Sigmoid colon (tissue), 7 donors: Measurements from ENCODE around the gene RCL1. TPM values are rescaled to one million over a fixed set of nuclear protein-coding genes. Genes with fewer than 3 reads are reported as not detected.

ENCODE experiments used
- DNase-seq: peaks from one replicate; pipeline ENCODE4 v3.0.0-alpha.2; 2019
- H3K27ac ChIP-seq, 4 donors: fragments of 200-600 bp; sonication (generic); one replicate each; pipeline ENCODE4 v1.5.1; 2016 to 2019; ENCODE audit warnings: mild to moderate bottlenecking in 1 of 4
- H3K27me3 ChIP-seq, 3 donors: fragments of 200-600 bp; sonication (generic); one replicate each; pipeline ENCODE4 v1.5.1; 2019; ENCODE audit warnings: mild to moderate bottlenecking in 1 of 3
- H3K36me3 ChIP-seq, 4 donors: fragments of 200-600 bp; sonication (generic); one replicate each; pipeline ENCODE4 v1.5.1; 2016 to 2019
- H3K4me1 ChIP-seq, 4 donors: fragments of 200-600 bp; sonication (generic); one replicate each; pipeline ENCODE4 v1.5.1; 2017 to 2019
- H3K4me3 ChIP-seq, 4 donors: fragments of 200-600 bp; sonication (generic); one replicate each; pipeline ENCODE4 v1.5.1; 2017 to 2019; ENCODE audit warnings: mild to moderate bottlenecking in 2 of 4, moderate library complexity in 1 of 4
- H3K9me3 ChIP-seq, 4 donors: fragments of 200-600 bp in 3 of 4; sonication (generic) in 3 of 4; one replicate each; pipeline versions ENCODE4 v1.5.1 to v1.6.1; 2013 to 2019
- EP300 ChIP-seq, 4 donors: sonication (generic); formaldehyde crosslinking; IDR thresholded peaks; one replicate each; pipeline ENCODE4 v1.6.1; 2017; ENCODE audit warnings: antibody characterized with exemption in 4 of 4
- POLR2A ChIP-seq, 2 donors: fragments of 450-650 bp; IDR thresholded peaks; one replicate each; pipeline ENCODE4 v1.6.1; 2016; ENCODE audit warnings: antibody characterized with exemption in 2 of 2, mild to moderate bottlenecking in 2 of 2, moderate library complexity in 2 of 2
- POLR2AphosphoS5 ChIP-seq, 4 donors: sonication (generic); formaldehyde crosslinking; IDR thresholded peaks; one replicate each; pipeline ENCODE4 v1.6.1; 2017; ENCODE audit warnings: antibody characterized with exemption in 4 of 4
- WGBS, 2 donors: extraction: QIAGEN DNeasy Blood & Tissue Kit; methylation state at CpG; one replicate each; pipeline ENCODE4 v1.1.7; 2013; 5-methylcytosine and 5-hydroxymethylcytosine counted together
- intact Hi-C: fragments of 100-400 bp; cut with DNase I; formaldehyde crosslinking; loops from one replicate; pipeline ENCODE4 v1.15.1; 2023
- polyA plus RNA-seq, 3 donors: library from polyadenylated mRNA; stranded (reverse); fragments of 200-250 nt; gene quantifications; one replicate each; pipeline ENCODE4 v1.2.3, GENCODE V29; 2013
- total RNA-seq, 4 donors: library from RNA; depleted of rRNA; stranded (reverse); fragments of >200 nt; gene quantifications; one replicate each; pipeline ENCODE4 v1.1.0, GENCODE V29; 2016
- TF ChIP-seq, protein P1 (sequence below), 4 experiments: fragments of 450-650 bp in 3 of 4; fragments of 200-600 bp in 1 of 4; IDR thresholded peaks; one replicate each; pipeline ENCODE4 v1.5.1; 2016 to 2019; ENCODE audit warnings: antibody characterized with exemption in 4 of 4, mild to moderate bottlenecking in 3 of 4, moderate library complexity in 2 of 4
- donor health status: healthy with polysubstance abuse.
- donor health status: Bipolar disorder and iron deficiency.
- donor health status: healthy.

The RCL1 gene
- total and polyA plus RNA-seq, 7 donors, result 5.1 to 24.1 (median 19.7) TPM

DNA sequence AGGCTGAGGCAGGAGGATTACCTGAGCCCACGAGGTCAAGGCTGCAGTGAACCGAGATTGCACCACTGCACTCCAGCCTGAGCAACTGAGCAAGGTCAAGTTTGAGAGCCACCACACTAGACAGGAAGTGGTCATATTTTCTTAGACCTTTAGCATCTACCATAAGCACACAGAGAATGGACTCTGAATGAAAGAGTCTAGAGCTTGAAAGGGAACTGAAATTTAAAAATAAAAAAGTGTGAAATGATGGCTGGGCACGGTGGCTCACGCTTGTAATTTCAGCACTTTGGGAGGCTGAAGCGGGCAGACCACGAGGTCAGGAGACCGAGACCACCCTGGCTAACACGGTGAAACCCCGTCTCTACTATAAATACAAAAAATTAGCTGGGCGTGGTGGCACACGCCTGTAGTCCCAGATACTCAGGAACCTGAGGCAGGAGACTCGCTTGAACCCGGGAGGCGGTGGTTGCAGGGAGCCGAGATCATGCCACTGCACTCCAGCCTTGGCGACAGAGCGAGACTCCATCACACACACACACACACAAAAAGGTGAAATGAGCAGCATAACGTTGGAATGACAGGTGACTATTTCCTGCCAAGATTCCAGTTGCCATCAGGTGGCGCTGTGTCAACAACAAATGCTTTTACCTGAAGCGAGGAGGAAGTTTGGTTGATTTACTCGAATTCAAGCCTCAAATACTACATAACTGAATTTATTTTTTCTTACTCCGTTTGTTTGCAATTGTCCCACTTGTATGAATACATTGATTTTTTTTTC lies 30.4 kb upstream of the RCL1 start:
- Histone ChIP-seq H3K4me3 (peak overlapping the region in 2 of 4 donors; percentile 4 to 10), H3K27ac (peak overlapping the region in 2 of 4 donors; percentile 2 to 46), H3K36me3 (no peaks in the 10 kb centered on the region), H3K4me1 (peaks cover 0 to 8% (median 5%) of the 10 kb centered on the region in 4 donors), H3K9me3 (no peaks in the 10 kb centered on the region), H3K27me3 (peaks cover 0 to 12% (median 0%) of the 10 kb centered on the region in 3 donors)
- intact Hi-C loops, result loop anchor here (2.0 to 5.0 kb wide), 3 partner anchors 35 to 830 kb away; no protein-coding TSS in a partner anchor
- no peak for TF ChIP-seq POLR2AphosphoS5 (IDR thresholded peaks at IDR 0.05)
- TF ChIP-seq, protein P1, sequence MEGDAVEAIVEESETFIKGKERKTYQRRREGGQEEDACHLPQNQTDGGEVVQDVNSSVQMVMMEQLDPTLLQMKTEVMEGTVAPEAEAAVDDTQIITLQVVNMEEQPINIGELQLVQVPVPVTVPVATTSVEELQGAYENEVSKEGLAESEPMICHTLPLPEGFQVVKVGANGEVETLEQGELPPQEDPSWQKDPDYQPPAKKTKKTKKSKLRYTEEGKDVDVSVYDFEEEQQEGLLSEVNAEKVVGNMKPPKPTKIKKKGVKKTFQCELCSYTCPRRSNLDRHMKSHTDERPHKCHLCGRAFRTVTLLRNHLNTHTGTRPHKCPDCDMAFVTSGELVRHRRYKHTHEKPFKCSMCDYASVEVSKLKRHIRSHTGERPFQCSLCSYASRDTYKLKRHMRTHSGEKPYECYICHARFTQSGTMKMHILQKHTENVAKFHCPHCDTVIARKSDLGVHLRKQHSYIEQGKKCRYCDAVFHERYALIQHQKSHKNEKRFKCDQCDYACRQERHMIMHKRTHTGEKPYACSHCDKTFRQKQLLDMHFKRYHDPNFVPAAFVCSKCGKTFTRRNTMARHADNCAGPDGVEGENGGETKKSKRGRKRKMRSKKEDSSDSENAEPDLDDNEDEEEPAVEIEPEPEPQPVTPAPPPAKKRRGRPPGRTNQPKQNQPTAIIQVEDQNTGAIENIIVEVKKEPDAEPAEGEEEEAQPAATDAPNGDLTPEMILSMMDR (IDR thresholded peaks at IDR 0.05), result peak; percentile 37 to 89 (median 72)
- WGBS, 2 donors, result 12 to 22% methylated on average over 22 of the region's 22 CpGs
- peak; percentile 84 for DNase-seq

DNA sequence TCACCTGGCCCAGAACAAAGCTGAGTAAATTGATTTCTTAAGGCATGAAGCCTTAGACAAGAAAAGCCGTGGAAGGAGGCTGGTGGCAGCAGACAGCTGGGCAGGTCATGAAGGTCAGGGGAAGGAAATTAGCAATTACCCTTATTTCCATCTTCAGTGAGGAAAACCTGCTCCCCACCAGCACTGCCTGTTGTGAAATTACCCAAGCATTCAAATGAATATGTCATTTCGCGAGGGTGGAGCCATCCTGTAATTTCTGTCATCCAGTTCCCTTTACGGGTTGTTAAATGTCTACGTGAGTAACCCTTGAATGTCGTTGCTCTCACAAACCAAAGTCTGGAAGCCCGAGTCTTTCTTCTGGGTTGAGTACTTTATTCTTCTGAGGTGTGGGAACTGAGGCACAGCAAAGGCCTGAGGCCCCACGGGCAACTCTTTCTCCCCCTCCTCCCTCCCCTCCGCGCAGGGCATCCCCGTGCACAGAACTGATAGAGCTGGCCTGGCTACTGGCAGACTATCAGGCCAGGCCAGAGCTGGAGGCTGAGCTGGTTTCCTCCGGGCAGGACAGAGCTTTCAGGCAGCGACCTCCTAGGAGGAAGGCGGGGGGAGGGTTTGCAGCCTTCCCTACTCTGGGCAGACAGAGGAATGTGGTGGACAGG lies 29.7 kb upstream of the RCL1 start:
- no peaks in the 10 kb centered on the region for H3K36me3 ChIP-seq
- DNase-seq, result peak; percentile 67
- H3K27me3 ChIP-seq, result peaks cover 0 to 12% (median 0%) of the 10 kb centered on the region in 3 donors
- TF ChIP-seq POLR2AphosphoS5 (IDR thresholded peaks at IDR 0.05) (no peak), POLR2A (IDR thresholded peaks at IDR 0.05) (no peak), EP300 (IDR thresholded peaks at IDR 0.05) (no peak)
- TF ChIP-seq, protein P1 (IDR thresholded peaks at IDR 0.05), result no peak
- intact Hi-C loops, result loop anchor here (2.0 to 5.0 kb wide), 3 partner anchors 34 to 829 kb away; no protein-coding TSS in a partner anchor
- no peaks in the 10 kb centered on the region for H3K9me3 ChIP-seq
- peak overlapping the region in 2 of 4 donors; percentile 2 to 46 for H3K27ac ChIP-seq
- 10 to 29% methylated on average over 14 of the region's 14 CpGs for WGBS, 2 donors
- peak overlapping the region in 2 of 4 donors; percentile 4 to 10 for H3K4me3 ChIP-seq
- H3K4me1 ChIP-seq, result peaks cover 0 to 8% (median 5%) of the 10 kb centered on the region in 4 donors

DNA sequence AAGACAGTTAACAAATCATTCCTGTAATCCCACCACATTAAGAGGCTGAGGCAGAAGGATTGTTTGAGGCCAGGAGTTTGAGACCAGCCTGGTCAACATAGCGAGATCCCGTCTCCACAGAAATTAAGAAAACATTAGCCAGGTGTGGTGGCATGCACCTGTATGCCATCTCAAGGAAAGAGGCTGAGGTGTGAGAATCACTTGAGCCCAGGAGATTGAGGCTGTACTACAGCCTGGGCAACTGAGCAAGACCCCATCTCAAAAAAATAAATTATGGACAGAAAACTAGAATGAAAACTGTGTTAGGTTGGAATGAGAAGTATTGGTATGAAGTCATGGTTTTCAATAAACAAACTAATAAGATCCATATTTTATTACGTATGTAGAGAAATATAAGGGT lies 28.7 kb upstream of the RCL1 start:
- Histone ChIP-seq H3K27ac (no peak overlapping the region), H3K27me3 (peaks cover 0 to 11% (median 0%) of the 10 kb centered on the region in 3 donors), H3K9me3 (no peaks in the 10 kb centered on the region), H3K4me3 (no peak overlapping the region), H3K4me1 (peaks cover 0 to 8% (median 5%) of the 10 kb centered on the region in 4 donors), H3K36me3 (no peaks in the 10 kb centered on the region)
- TF ChIP-seq, protein P1 (IDR thresholded peaks at IDR 0.05), result no peak
- TF ChIP-seq EP300 (IDR thresholded peaks at IDR 0.05) (no peak), POLR2AphosphoS5 (IDR thresholded peaks at IDR 0.05) (no peak), POLR2A (IDR thresholded peaks at IDR 0.05) (no peak)
- 78 to 85% methylated on average over 3 of the region's 3 CpGs for WGBS, 2 donors
- DNase-seq, result no peak
- intact Hi-C loops, result loop anchor here (5.0 kb wide), 1 partner anchor 828 kb away; no protein-coding TSS in a partner anchor

DNA sequence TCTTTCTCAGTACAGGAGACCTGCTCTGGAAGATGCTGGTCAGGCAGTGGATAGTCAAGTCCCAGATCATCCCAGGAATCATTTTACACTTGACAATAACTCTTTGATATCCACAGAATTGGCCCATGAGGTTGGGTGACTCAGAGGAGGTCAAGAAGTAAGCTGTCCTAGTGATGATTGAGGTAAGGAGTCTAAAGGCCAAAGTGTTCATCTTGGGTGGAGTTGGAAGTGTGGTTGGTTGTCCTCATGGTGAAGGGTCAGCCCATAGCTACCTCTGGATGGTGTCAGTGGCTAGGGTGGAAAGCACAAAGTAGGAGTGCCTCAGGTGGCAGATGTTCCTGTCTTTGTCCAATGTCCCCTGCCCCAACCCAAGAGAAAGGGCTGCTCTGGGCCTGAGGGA lies 24.1 kb upstream of the RCL1 start:
- TF ChIP-seq POLR2AphosphoS5 (IDR thresholded peaks at IDR 0.05) (no peak), EP300 (IDR thresholded peaks at IDR 0.05) (no peak), POLR2A (IDR thresholded peaks at IDR 0.05) (no peak)
- TF ChIP-seq, protein P1 (IDR thresholded peaks at IDR 0.05), result no peak
- H3K36me3 ChIP-seq, result no peaks in the 10 kb centered on the region
- H3K27ac ChIP-seq, result no peak overlapping the region
- H3K4me3 ChIP-seq, result no peak overlapping the region
- H3K27me3 ChIP-seq, result no peaks in the 10 kb centered on the region
- DNase-seq, result no peak
- H3K9me3 ChIP-seq, result no peaks in the 10 kb centered on the region
- intact Hi-C loops, result no loop called here
- no peaks in the 10 kb centered on the region for H3K4me1 ChIP-seq
